Stimulated activated naive CD4-positive, alpha-beta T cell (primary cell): ENCODE results near the gene TBC1D9.

Experiments used
- DNase-seq, 6 experiments: peaks; one replicate each; lab custom pipeline; 2025; lab: John Stamatoyannopoulos, UW

The TBC1D9 gene

GRCh38 chr4:140720387-140721304 lies 35.5 kb downstream of the TBC1D9 start:
- DNase-seq: no peak

- DNase-seq: no peak
Observed at GRCh38 chr4:140719686-140720085, 36.5 kb downstream of the TBC1D9 start.

- no peak for DNase-seq
Observed at GRCh38 chr4:140719022-140719421, 37.2 kb downstream of the TBC1D9 start.

- DNase-seq: no peak
Observed at GRCh38 chr4:140718241-140718952, 37.8 kb downstream of the TBC1D9 start.

GRCh38 chr4:140717313-140717712 lies 38.9 kb downstream of the TBC1D9 start:
- no peak for DNase-seq

- no peak for DNase-seq
Observed at GRCh38 chr4:140715119-140715518, 41.1 kb downstream of the TBC1D9 start.

- DNase-seq: no peak
Observed at GRCh38 chr4:140711910-140712309, 44.3 kb downstream of the TBC1D9 start.

GRCh38 chr4:140710908-140711622 lies 45.1 kb downstream of the TBC1D9 start:
- DNase-seq: no peak

GRCh38 chr4:140707325-140707724 lies 48.9 kb downstream of the TBC1D9 start:
- DNase-seq: no peak

- DNase-seq: no peak
Observed at GRCh38 chr4:140706665-140707064, 49.5 kb downstream of the TBC1D9 start.

- DNase-seq: no peak
Observed at GRCh38 chr4:140706276-140706625, 49.9 kb downstream of the TBC1D9 start.

GRCh38 chr4:140705625-140706275 lies 50.4 kb downstream of the TBC1D9 start:
- DNase-seq: no peak

GRCh38 chr4:140704964-140705363 lies 51.2 kb downstream of the TBC1D9 start:
- DNase-seq: no peak

- no peak for DNase-seq
Observed at GRCh38 chr4:140704392-140704960, 51.7 kb downstream of the TBC1D9 start.

GRCh38 chr4:140703463-140703862 lies 52.7 kb downstream of the TBC1D9 start:
- DNase-seq: no peak

GRCh38 chr4:140702096-140702757 lies 54.0 kb downstream of the TBC1D9 start:
- no peak for DNase-seq

GRCh38 chr4:140701071-140701470 lies 55.1 kb downstream of the TBC1D9 start:
- no peak for DNase-seq

- no peak for DNase-seq
Observed at GRCh38 chr4:140697709-140698560, 58.2 kb downstream of the TBC1D9 start.

GRCh38 chr4:140695483-140695882 lies 60.7 kb downstream of the TBC1D9 start:
- no peak for DNase-seq

- no peak for DNase-seq
Observed at GRCh38 chr4:140693562-140693961, 62.6 kb downstream of the TBC1D9 start.
